GM19193 (cell line): ENCODE results near the gene AMPD2.

Source experiments
- POLR2A ChIP-seq: IDR thresholded peaks from 4 replicates; pipeline ENCODE4 v1.6.1; 2011; ENCODE audit not compliant: insufficient read depth, insufficient read length; ENCODE audit errors: extremely low read depth

Gene AMPD2

GRCh38 chr1:109631513-109632505 lies 12.2 kb downstream of the AMPD2 start:
- no peak for TF ChIP-seq POLR2A

- TF ChIP-seq POLR2A = no peak
Measured at GRCh38 chr1:109632671-109633346, 13.2 kb downstream of the AMPD2 start.

- no peak for TF ChIP-seq POLR2A
Measured at GRCh38 chr1:109634292-109634691, 14.7 kb downstream of the AMPD2 start.

- no peak for TF ChIP-seq POLR2A
Measured at GRCh38 chr1:109634771-109635750, 15.4 kb downstream of the AMPD2 start.

GRCh38 chr1:109635862-109636200 lies 16.2 kb downstream of the AMPD2 start:
- TF ChIP-seq POLR2A = no peak

GRCh38 chr1:109636201-109636952 lies 16.7 kb downstream of the AMPD2 start:
- no peak for TF ChIP-seq POLR2A

- no peak for TF ChIP-seq POLR2A
Measured at GRCh38 chr1:109637446-109637845, 17.8 kb downstream of the AMPD2 start.

- no peak for TF ChIP-seq POLR2A
Measured at GRCh38 chr1:109639063-109639840, 19.6 kb downstream of the AMPD2 start.

- TF ChIP-seq POLR2A = no peak
Measured at GRCh38 chr1:109639841-109640184, 20.2 kb downstream of the AMPD2 start.

GRCh38 chr1:109640285-109640865 lies 20.7 kb downstream of the AMPD2 start:
- no peak for TF ChIP-seq POLR2A

- no peak for TF ChIP-seq POLR2A
Measured at GRCh38 chr1:109641078-109641740, 21.6 kb downstream of the AMPD2 start.

GRCh38 chr1:109641861-109642260 lies 22.2 kb downstream of the AMPD2 start:
- no peak for TF ChIP-seq POLR2A

- TF ChIP-seq POLR2A = no peak
Measured at GRCh38 chr1:109642626-109643025, 23.0 kb downstream of the AMPD2 start.
